GM18519 (cell line): ENCODE measurements around the gene HOXD4.

ENCODE experiments used
- ATAC-seq: cut with Tn5 transposase; IDR thresholded peaks from one replicate; pipeline ENCODE4 v1.9.1; 2021; ENCODE audit warnings: mild to moderate bottlenecking, moderate library complexity; ENCODE audit not compliant: unreplicated experiment, low FRiP score

HOXD4 gene

DNA sequence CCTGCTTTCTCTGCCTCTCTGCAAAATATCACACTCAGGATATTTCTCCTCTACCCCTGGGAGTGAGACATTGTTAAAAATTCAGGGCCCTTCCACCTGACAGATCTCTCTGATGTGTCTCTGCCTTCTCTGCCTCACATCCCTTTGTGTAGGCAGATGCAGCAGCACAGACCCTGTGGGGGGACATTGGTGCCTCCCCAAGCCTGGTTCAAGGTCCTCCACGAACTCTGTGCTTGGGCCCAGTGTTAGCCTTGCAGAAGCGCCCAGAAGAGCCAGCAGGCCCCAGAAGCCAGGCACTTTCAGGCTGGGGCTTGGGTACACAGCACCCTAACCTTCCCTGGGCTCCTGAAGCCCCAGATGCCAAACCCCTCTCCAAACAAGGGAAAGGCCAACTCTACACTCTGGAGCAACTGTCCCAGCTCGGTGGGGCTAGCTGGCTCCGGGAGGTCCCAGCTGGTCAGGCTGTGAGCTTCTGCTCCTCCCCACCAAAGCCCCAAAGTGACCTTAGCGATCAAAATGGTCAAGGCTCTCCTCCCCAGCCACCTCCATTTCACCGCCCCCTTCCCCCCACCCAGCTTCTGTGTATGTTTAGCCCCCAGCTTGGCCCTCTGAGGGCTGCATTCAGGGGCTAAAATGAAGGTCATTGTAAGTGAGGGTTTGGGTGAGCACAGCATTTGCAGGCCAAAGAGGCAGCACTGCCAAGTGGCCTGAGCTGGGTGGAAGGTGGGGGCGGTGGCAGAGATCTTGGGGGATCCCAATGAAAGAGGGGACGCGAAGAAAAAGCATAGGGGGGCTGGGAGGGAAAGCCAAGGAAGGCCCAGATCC is 26.2 kb upstream of the HOXD4 start:
- ATAC-seq = no peak

DNA sequence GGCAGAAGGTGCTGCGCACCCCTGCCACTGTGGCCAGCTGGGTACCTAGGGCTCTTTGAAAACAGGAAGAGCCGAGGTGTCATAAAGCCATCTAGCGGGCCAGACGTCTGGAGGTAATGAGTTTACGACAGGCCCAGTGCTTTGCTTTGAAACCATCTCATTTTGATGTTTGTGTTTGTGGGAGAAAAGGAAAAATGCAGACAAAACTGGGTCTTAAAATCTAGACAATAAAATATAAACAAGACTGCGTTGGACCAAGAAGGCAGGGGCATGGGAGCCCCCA is 25.6 kb upstream of the HOXD4 start:
- no peak for ATAC-seq

DNA sequence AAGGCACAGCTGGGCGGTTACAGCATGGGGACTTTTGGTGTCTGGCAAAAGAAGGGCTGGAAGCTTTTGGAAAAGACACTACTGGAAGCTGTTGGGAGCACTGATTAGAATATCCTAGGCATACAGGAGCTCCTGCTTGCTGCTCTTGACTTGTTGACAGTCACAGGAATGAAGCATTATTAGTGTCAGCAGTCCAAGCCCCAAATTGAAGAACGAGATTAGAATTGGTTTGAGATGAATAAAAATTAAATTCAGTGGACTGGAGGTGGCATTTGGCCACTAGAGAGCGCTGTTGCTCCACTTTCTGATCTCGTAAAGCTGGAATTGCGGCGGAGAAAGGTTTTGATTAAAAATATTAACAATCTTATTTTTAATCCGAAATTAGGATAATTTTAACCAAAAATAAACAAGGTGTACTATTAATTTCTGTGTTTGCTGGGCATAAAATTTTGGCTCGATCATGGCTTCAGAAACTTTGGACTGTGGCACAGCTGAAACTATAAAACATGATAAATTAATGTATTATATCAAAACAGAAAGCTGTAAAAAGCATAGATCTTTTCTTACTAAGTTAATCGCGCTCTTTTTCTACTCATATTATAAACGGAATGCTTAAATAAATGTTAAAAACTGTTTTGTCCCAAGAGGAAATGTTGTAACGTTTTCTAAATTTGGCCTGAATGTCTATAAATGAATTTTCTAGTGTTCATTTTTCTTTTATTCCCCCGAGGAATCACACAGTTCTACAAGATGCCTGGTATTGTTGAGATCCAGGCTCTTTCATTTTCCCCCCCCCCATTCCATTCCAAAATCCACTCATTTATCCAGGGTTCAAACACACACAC is 24.2 kb upstream of the HOXD4 start:
- no peak for ATAC-seq

DNA sequence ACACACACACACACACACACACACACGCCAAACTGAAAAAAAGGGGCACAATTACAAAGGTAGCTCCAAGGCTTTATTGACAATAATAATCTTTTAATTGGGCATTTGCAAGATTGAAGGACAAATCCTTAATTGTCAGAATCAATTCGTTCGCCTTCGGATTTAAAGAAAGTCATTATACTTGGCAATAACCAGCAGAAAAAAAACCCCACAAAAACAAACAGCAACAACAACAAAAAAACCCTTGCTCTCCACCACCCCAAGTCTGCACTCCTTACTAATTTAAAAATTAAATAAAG is 23.6 kb upstream of the HOXD4 start:
- no peak for ATAC-seq

DNA sequence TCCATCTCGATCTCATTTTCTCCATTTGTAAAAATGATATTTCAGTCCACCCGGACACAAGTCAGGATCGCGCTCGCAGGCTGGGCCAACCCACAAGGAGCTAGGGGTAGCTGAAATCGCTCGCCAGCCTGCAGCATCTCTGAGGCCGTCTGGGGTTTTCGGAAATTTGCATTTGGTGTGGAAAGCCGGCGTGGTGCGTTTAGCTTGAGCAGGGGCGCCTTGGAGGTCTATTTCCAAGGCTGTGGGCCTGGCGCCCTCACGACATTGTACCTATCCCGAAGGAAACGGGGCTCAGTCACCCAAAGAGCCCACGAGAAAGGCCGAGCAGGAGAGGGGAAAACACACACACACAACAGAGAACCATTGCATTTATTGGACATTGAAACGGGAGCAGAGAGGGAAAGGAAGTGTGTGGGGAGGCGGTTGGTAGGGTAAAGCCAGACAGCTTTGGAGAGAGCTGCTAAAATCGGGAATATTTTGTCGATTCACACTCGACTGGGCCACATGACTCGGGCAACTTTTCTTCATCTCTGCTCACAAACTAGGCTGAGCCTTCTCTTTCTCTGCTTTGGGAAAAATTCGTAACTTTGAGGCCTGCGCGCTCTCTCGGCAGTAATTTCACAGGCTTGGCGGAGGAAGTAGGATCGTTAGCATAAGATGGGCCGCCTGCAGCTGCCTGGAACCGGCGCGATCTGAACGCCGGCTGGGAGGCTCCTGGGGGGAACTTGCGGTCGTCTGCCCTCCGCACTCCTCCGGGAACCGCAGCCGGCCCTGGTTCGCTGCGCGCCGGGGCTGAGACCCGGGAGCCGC is 23.0 kb upstream of the HOXD4 start:
- no peak for ATAC-seq

DNA sequence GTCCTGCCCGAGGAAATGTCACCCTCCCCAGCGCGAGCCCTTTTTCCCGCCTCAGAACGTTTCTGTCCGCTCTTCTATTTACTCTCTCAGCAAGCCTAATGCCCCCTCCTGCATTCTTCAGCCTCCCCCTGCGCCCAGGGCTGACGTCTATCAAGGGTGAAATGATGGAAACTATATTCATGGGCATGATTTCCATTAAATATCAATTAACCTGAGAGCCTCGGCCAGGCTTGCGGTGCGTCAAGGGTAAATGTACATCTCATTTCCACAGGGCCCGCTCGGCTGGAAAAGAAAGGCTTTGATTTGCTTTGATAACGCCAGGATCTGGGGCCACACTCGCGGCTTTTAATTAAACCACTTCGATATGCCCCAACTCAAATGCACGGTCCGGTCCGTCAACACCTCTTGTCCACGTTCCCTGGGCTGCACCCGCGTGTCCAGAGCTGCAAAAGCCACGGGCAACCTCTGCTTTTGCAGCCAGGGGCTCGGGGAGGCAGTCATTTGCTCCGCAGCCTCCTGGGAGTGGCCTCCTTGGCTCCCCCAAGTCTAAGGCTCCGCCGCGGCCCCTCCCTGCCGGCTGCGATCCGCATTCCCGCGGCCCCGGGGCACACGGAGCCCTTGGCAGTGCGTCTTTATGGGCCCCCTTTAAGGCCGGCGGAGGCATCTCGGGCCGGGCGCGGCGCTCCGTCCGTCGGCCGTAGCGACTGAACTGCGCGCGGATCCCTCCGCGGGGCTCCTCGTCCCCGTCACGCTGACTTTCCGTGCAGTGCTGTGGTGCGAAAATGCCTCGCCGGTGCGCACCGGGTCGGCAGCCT is 22.2 kb upstream of the HOXD4 start, which contains the start of gene HOXD8:
TSS of gene HOXD8 (plus strand) at position 724 of the 815 bp plus-strand sequence. CDS start 662 bp downstream, outside the sequence.
- no peak for ATAC-seq

DNA sequence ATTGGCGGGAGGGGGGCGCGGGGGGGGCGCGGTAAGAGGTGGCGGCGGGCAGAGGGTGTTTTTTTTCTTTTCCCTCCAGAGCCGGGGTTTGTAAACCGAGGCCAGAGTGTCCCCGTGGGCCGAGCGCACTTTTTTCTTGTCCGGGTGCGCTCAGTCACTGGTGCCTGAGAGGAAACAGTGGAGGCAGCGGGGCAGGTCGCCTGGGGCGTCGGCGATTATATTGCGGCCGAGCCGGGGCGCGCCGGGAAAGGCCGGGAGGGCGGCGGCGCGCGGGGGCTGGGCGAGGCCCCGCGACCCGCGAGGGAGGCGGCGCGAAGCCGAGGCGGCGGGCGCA is 21.6 kb upstream of the HOXD4 start:
- ATAC-seq = no peak

DNA sequence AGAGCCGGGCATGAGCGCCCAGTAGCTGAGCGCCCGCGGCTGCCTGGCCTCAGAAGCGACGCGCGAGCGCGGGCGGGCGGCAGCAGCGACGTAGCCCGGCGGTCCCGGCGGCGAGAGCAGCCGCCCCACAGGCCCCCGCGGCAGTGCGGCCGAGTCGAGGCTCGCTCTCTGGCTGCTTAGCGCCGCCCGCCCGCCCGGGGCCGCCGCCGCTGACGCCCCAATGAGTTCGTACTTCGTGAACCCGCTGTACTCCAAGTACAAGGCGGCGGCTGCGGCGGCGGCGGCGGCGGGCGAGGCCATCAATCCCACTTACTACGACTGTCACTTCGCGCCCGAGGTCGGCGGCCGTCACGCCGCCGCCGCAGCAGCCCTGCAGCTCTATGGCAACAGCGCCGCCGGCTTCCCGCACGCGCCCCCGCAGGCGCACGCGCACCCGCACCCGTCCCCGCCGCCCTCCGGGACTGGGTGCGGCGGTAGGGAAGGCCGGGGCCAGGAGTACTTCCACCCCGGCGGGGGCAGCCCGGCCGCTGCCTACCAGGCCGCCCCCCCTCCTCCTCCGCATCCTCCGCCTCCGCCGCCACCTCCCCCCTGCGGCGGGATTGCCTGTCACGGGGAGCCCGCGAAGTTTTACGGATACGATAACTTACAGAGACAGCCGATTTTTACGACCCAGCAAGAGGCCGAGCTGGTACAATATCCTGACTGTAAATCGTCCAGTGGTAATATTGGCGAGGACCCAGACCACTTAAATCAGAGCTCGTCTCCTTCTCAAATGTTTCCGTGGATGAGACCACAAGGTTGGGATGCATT is 21.0 kb upstream of the HOXD4 start:
- no peak for ATAC-seq

DNA sequence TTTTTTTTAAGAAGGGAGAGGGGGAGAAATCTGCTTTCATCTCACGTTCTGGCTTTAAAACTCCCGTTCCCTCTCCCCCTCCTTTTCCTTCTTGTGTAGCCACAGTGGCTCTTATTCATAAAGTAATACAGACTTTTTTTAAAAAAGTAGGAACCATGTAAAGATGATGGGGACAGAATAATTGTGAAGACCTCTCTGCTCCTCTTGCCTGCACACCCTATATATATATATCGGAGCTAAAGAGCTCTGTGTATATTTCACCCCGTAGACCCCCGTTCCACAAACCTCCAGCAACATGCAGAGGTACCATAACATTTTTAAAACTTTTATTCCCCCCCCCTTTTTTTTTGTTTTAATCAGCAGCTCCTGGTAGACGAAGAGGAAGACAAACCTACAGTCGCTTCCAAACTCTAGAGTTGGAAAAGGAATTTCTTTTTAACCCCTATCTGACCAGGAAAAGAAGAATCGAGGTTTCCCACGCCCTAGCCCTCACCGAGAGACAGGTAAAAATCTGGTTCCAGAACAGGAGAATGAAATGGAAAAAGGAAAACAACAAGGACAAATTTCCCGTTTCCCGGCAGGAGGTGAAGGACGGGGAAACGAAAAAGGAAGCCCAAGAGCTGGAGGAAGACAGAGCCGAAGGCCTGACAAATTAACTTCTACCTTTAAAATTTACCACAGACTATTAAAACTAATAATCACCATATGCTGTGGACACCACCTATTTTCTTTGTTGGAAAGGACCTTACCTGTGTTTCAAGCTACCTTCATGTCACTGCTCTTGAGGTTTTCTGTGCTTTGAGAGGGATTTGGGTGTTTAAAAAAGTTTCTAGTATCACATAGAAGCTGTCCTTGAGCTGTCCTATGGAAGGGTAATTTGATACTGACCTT is 20.1 kb upstream of the HOXD4 start:
- no peak for ATAC-seq

DNA sequence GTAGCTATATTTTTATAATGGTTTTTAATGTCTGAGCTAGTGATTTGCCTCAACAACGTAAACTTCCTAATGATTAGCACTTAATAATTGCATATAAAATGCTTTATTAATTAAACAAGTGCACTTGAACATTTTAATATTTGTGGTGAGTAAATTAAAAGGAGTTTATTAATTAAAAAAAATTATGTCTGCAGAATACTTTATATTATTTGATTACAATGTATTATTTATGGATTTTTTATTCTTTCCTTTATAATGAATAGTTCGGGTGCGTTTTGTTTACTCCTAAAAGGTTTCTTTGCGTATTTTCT is 19.5 kb upstream of the HOXD4 start:
- ATAC-seq = no peak

DNA sequence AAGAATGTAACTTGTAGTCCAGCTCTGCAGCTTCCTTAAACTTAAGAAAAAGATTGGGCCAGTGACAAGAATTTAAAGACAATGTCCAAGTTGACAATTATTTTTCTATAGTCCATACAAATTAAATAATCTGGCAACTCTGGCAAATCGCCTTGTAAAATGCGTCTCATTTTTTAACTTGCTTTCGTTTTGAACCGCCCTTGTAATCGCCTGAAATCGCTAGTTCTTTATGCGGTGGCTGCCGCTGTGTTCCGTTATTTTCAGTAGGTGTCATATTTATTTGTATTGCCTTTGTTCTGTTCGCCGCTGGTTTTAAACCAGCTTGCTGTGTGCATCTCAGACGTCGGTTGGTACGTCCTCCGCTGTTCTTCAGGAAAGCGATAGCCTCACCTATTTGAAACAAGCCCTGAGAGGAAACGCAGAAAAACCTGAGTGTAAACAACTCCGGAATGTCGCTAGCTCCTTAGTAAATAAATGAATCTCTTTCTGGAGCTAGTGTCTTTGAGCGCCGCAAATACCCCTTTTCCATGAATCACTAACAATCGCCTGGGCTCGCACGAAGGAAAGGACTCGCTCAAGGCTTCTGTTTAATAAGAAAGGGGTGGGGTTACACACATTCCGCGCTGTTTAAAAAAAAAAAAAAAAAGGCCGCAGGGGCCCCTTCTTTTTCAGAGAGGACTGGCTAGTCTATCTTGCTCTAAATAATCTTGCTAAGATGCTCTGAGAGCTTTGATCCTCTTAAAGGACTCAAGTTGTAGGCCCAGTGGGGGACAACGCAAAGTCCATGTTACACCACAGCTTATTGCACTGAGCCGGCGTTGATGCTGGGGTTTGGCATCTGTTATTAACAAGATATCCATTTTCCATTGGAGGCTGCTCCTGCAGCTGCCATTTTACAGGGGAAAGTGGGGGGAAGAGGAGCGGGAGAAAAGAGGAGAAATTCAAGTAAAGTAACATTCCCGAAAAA is 18.9 kb upstream of the HOXD4 start:
- ATAC-seq = no peak

DNA sequence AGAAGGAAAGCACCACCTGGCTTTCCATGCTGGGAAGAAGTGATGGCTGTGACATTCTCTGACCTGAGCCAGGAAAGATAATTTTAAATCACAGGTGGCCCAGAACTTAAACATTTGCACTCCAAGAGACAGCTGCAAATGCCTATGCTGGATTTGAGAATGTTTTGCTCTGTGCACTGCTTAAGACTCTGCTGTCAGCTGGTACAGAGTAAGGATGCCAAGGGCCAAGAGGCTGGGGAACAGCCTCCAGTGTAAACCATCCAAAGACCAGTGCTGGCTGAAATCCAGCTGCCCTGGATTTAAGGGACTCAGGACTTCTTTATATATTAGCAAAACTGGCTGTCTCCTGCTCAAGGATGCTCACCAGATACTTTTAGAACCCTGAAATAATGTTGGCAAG is 18.0 kb upstream of the HOXD4 start:
- no peak for ATAC-seq

DNA sequence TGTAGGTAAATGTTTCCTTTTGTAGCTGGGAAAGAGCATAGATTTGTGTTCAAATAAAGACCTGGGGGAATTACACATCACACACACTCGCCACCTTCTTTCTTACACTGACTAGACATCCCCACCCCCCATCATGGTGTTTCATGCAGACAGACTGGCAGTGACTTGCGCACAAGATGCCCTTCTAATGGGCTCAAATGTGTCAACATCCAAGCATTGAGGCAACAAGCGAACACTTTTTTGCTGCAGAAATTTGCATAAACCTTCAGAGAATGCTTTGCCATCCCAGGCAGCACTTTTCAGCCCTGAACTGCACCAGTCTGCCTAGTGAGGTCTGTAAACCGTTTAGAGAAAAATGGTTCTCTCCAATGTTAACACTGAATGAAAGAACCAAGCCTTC is 17.3 kb upstream of the HOXD4 start:
- ATAC-seq = no peak

DNA sequence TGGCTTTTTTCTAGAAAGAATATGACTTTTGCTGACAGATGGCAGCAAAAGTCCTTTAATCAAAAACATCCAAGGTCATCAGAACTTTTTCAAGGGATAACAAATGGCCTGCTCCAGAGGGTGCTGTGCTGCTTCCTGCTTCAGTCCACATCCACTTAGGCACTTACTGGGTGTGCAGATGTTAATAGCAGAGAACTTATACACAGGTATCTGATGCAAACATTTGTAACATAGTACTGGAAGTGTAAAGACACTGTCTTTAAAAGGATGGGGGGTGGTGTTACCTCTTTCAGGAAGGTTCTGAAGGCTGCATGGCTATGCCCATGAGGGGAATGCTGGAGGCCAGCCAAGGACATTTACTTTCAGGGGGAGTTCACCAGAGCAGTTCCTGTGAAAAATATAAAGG is 16.3 kb upstream of the HOXD4 start:
- no peak for ATAC-seq

DNA sequence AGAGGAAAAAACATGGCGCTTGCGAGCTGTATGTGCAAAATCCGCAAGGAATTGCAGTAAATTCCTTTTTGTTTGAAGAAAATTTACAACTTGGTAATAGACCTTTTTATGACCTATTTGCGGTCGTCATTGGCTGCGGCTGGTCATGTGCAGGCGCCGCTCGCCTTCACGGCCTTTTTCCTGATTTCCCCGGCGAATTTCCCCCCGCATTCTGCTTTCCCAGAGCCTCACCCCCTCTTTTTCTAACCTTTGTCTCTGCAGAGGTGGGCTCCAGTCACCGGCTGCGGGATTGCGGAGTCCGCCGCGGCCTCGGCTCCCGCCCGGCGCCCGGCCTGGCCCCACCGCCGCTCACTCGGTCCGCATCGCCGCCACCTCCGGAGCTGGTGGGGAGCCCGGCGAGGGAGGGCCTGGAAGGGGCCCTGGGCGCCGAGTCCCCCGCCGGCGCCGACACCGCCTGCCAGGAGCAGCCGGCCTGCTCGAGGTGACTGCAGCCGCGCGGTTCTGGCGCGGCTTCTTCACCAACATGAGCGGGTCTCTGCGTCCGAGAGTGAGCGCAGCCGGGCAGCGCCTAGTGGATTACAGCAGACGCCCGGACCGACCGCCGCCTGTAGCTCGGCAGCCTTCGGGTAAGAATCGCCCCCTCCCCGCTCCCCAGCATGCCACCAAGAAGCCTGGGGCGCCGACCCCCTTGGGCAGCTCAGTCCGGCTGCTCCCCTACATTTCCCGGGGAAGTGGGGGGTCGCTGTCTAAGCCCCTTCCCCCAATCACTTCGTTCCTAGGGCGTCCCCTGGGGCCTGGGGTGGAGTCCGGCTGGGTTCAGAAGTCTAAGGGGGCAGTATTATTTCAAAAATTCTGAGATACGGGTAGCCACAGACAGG is 14.7 kb upstream of the HOXD4 start:
- ATAC-seq = no peak

DNA sequence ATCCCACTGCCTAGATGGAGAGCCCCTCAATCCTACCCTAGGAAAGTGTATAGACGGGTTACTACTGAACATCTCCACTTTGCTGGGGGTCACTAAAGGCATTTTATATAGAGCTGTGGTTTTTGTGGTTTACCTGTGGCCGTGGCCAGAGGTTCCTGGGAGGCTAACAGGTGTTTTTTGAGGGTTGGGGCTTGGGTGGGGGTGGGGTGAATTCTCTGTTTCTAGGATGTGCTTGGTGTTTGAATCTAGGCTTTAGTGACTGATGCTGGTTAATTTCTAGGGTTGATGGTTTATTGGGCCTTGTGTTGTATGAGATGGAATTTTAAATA is 14.1 kb upstream of the HOXD4 start:
- ATAC-seq = no peak

DNA sequence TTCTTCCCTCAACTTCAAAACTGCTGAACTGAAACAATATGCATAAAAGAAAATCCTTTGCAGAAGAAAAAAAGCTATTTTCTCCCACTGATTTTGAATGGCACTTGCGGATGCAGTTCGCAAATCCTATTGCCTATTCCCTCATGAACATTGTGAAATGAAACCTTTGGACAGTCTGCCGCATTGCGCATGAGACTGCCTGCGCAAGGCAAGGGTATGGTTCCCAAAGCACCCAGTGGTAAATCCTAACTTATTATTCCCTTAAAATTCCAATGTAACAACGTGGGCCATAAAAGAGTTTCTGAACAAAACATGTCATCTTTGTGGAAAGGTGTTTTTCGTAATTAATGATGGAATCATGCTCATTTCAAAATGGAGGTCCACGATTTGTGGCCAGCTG is 13.4 kb upstream of the HOXD4 start:
- ATAC-seq = no peak
